IMR-90 (cell line): ENCODE data around the gene LY6G5C. TPM values are rescaled to one million over a fixed set of nuclear protein-coding genes. Genes with fewer than 3 reads are reported as not detected.

Source experiments
- ATAC-seq: fragments of 200-7000 bp; cut with Tn5 transposase; 2 replicates; pipeline ENCODE4 v1.9.1; 2020; ENCODE audit warnings: low read depth, mild to moderate bottlenecking, moderate library complexity
- BruUV-seq: library from RNA; stranded (reverse); fragments of 400-500 nt; replicated peaks from 2 replicates; lab custom pipeline; 2021; lab: Mats Ljungman, UMichigan
- CTCF ChIA-PET: fragments of 300-600 bp; formaldehyde crosslinking; extraction: SDS; loops from one replicate; lab custom pipeline; 2021; ENCODE audit warnings: antibody characterized with exemption; lab: Yijun Ruan, JAX
- POLR2A ChIA-PET: fragments of 300-600 bp; sonication (Branson Sonifier 250); formaldehyde crosslinking; loops from one replicate; lab custom pipeline; 2022; ENCODE audit warnings: antibody characterized with exemption; ENCODE audit not compliant: unreplicated experiment; lab: Charles Lee
- DNase-seq: peaks from one replicate; pipeline ENCODE4 v3.0.0; 2013
- H2AFZ ChIP-seq: replicated peaks from 2 replicates; pipeline ENCODE3; 2013; ENCODE audit warnings: low read length, mild to moderate bottlenecking; ENCODE audit not compliant: poor library complexity
- H2AK5ac ChIP-seq: 2 replicates; pipeline ENCODE4 v1.6.1; 2013; ENCODE audit warnings: low read depth, low read length, inconsistent platforms
- H2AK9ac ChIP-seq: replicated peaks from 2 replicates; pipeline ENCODE3; 2013; ENCODE audit warnings: mild to moderate bottlenecking, low read depth, low read length, moderate library complexity; ENCODE audit not compliant: poor library complexity
- H2BK120ac ChIP-seq: 2 replicates; pipeline ENCODE4 v1.6.1; 2013; ENCODE audit warnings: low read depth, low read length, inconsistent platforms
- H2BK15ac ChIP-seq: 3 replicates; pipeline ENCODE4 v1.6.1; 2013; ENCODE audit warnings: low read depth, low read length, inconsistent platforms
- H2BK20ac ChIP-seq: 2 replicates; pipeline ENCODE4 v1.6.1; 2013; ENCODE audit warnings: low read depth, mild to moderate bottlenecking, inconsistent platforms, low read length, moderate library complexity
- H2BK5ac ChIP-seq: 2 replicates; pipeline ENCODE4 v1.6.1; 2013; ENCODE audit warnings: mild to moderate bottlenecking, low read depth, low read length, inconsistent platforms; ENCODE audit not compliant: poor library complexity, severe bottlenecking
- H3K14ac ChIP-seq: replicated peaks from 2 replicates; pipeline ENCODE4 v1.6.1; 2013; ENCODE audit warnings: low read depth, low read length, inconsistent platforms
- H3K18ac ChIP-seq: 2 replicates; pipeline ENCODE4 v1.6.1; 2013; ENCODE audit warnings: low read depth, low read length, control low read depth
- H3K23ac ChIP-seq: 2 replicates; pipeline ENCODE4 v1.6.1; 2013; ENCODE audit warnings: low read depth, low read length, inconsistent platforms
- H3K27ac ChIP-seq: 2 replicates; pipeline ENCODE4 v1.5.1; 2013; ENCODE audit warnings: mild to moderate bottlenecking, control low read depth, low read length; ENCODE audit not compliant: insufficient read depth
- H3K27me3 ChIP-seq: 2 replicates; pipeline ENCODE4 v1.6.1; 2013; ENCODE audit warnings: low read length; ENCODE audit not compliant: control insufficient read depth, insufficient read depth
- H3K36me3 ChIP-seq: 2 replicates; pipeline ENCODE4 v1.6.1; 2013; ENCODE audit warnings: low read length, mixed read lengths; ENCODE audit not compliant: control insufficient read depth, insufficient read depth
- H3K4ac ChIP-seq: 2 replicates; pipeline ENCODE4 v1.6.1; 2013; ENCODE audit warnings: low read depth, low read length, inconsistent platforms
- H3K4me1 ChIP-seq: 2 replicates; pipeline ENCODE4 v1.6.1; 2013; ENCODE audit warnings: low read length, mixed read lengths; ENCODE audit not compliant: control insufficient read depth, insufficient read depth
- H3K4me2 ChIP-seq: 2 replicates; pipeline ENCODE4 v1.6.1; 2013; ENCODE audit warnings: low read depth, mild to moderate bottlenecking, control low read depth, low read length, moderate library complexity
- H3K4me3 ChIP-seq: 2 replicates; pipeline ENCODE4 v1.5.1; 2013; ENCODE audit warnings: low read depth, mild to moderate bottlenecking, control low read depth, low read length, moderate library complexity; ENCODE audit not compliant: insufficient read depth
- H3K56ac ChIP-seq: 2 replicates; pipeline ENCODE4 v1.6.1; 2013; ENCODE audit warnings: low read length, inconsistent platforms; ENCODE audit not compliant: insufficient read depth; ENCODE audit errors: extremely low read depth
- H3K79me1 ChIP-seq, 2 experiments: 2 replicates each; pipeline ENCODE4 v1.6.1; 2013; ENCODE audit warnings: low read length in 2 of 2, inconsistent platforms in 1 of 2, low read depth in 1 of 2
- H3K9ac ChIP-seq: 2 replicates; pipeline ENCODE4 v1.6.1; 2013; ENCODE audit warnings: low read depth, low read length, control low read depth
- H3K9me1 ChIP-seq: 2 replicates; pipeline ENCODE4 v1.6.1; 2013; ENCODE audit warnings: low read length, inconsistent platforms; ENCODE audit not compliant: insufficient read depth
- H3K9me3 ChIP-seq: 2 replicates; pipeline ENCODE4 v1.6.1; 2013; ENCODE audit warnings: low read length; ENCODE audit not compliant: control insufficient read depth, insufficient read depth
- H4K20me1 ChIP-seq: 2 replicates; pipeline ENCODE4 v1.6.1; 2013; ENCODE audit warnings: low read length, inconsistent platforms; ENCODE audit not compliant: insufficient read depth
- H4K5ac ChIP-seq: 2 replicates; pipeline ENCODE4 v1.6.1; 2013; ENCODE audit warnings: mild to moderate bottlenecking, low read depth, low read length, control low read depth
- H4K8ac ChIP-seq, 2 experiments: 2 replicates each; pipeline ENCODE4 v1.6.1; 2013; ENCODE audit warnings: low read depth in 2 of 2, low read length in 2 of 2, control low read depth in 1 of 2, inconsistent platforms in 1 of 2
- H4K91ac ChIP-seq: 2 replicates; pipeline ENCODE4 v1.6.1; 2013; ENCODE audit warnings: low read depth, low read length, inconsistent platforms; ENCODE audit not compliant: insufficient read depth
- BHLHE40 ChIP-seq: fragments of 150-350 bp; IDR thresholded peaks from 2 replicates; pipeline ENCODE4 v1.6.1; 2016; ENCODE audit warnings: mild to moderate bottlenecking, low read depth, low read length
- CEBPB ChIP-seq: IDR thresholded peaks from 2 replicates; pipeline ENCODE4 v1.6.1; 2012; ENCODE audit warnings: low read depth, low read length, improper control_type of control experiment
- CHD1 ChIP-seq: IDR thresholded peaks from 2 replicates; pipeline ENCODE4 v1.6.1; 2012; ENCODE audit warnings: low read depth, low read length, improper control_type of control experiment
- CTCF ChIP-seq: conservative IDR thresholded peaks from 2 replicates; pipeline ENCODE4 v1.5.1; 2012; ENCODE audit warnings: mild to moderate bottlenecking, low read depth, low read length, improper control_type of control experiment
- ELK1 ChIP-seq: fragments of 150-350 bp; IDR thresholded peaks from 2 replicates; pipeline ENCODE4 v1.6.1; 2016; ENCODE audit warnings: low read depth, mild to moderate bottlenecking, low read length, moderate library complexity, borderline replicate concordance
- FOS ChIP-seq: fragments of 150-350 bp; IDR thresholded peaks from 2 replicates; pipeline ENCODE4 v1.6.1; 2016; ENCODE audit warnings: low read depth, low read length
- MAFK ChIP-seq: IDR thresholded peaks from 2 replicates; pipeline ENCODE4 v1.6.1; 2012; ENCODE audit warnings: low read depth, low read length, improper control_type of control experiment
- MAZ ChIP-seq: IDR thresholded peaks from 2 replicates; pipeline ENCODE4 v1.6.1; 2012; ENCODE audit warnings: low read depth, mild to moderate bottlenecking, low read length, improper control_type of control experiment, moderate library complexity, borderline replicate concordance
- MXI1 ChIP-seq: IDR thresholded peaks from 2 replicates; pipeline ENCODE4 v1.6.1; 2012; ENCODE audit warnings: low read depth, mild to moderate bottlenecking, low read length, moderate library complexity, borderline replicate concordance
- NFE2L2 ChIP-seq: fragments of 150-350 bp; IDR thresholded peaks from 2 replicates; pipeline ENCODE4 v1.6.1; 2016; ENCODE audit warnings: low read depth, mild to moderate bottlenecking, low read length
- POLR2A ChIP-seq: IDR thresholded peaks from 2 replicates; pipeline ENCODE4 v1.6.1; 2012; ENCODE audit warnings: mild to moderate bottlenecking, low read depth, low read length
- RAD21 ChIP-seq: IDR thresholded peaks from 2 replicates; pipeline ENCODE4 v1.6.1; 2012; ENCODE audit warnings: low read length, improper control_type of control experiment
- RCOR1 ChIP-seq: IDR thresholded peaks from 2 replicates; pipeline ENCODE4 v1.6.1; 2012; ENCODE audit warnings: mild to moderate bottlenecking, low read length, improper control_type of control experiment; ENCODE audit not compliant: insufficient replicate concordance
- RFX5 ChIP-seq: IDR thresholded peaks from 2 replicates; pipeline ENCODE4 v1.8.0; 2012; ENCODE audit warnings: low read depth, mild to moderate bottlenecking, low read length, moderate library complexity
- SMC3 ChIP-seq: fragments of 150-350 bp; IDR thresholded peaks from 2 replicates; pipeline ENCODE4 v1.6.1; 2016; ENCODE audit warnings: low read depth, mild to moderate bottlenecking, antibody characterized with exemption, low read length, moderate library complexity
- USF2 ChIP-seq: fragments of 150-350 bp; IDR thresholded peaks from 2 replicates; pipeline ENCODE4 v1.6.1; 2017; ENCODE audit warnings: mild to moderate bottlenecking, antibody characterized with exemption, low read length, low read depth
- WGBS, 2 experiments: methylation state at CpG; one replicate each; pipeline versions ENCODE4 v1.1.5 to v1.1.7; 2013; ENCODE audit warnings: missing lambda C conversion rate in 2 of 2; ENCODE audit not compliant: insufficient read length in 1 of 2; ENCODE audit errors: extremely low coverage in 2 of 2; 5-methylcytosine and 5-hydroxymethylcytosine counted together
- dilution Hi-C: fragments of 300-500 bp; cut with HindIII; formaldehyde crosslinking; loops from one replicate; pipeline ENCODE4 v1.14.3; 2018; ENCODE audit warnings: low sequenced_read_pairs; ENCODE audit not compliant: unreplicated experiment
- in situ Hi-C: fragments of 300-500 bp; cut with MboI; formaldehyde crosslinking; loops from 3 replicates; pipeline ENCODE4 v1.14.3; 2019; ENCODE audit warnings: low sequenced_read_pairs, inconsistent platforms, mixed read lengths
- intact Hi-C: fragments of 100-400 bp; cut with micrococcal nuclease; formaldehyde crosslinking; loops from 2 replicates; pipeline ENCODE4 v1.10.0; 2022
- polyA plus RNA-seq, 3 experiments: library from polyadenylated mRNA; depleted of rRNA; stranded (reverse); fragments of >200 nt; gene quantifications; 2 replicates each; pipeline ENCODE4 v1.2.3, GENCODE V29; 2012; ENCODE audit warnings: low replicate concordance in 1 of 3
- total RNA-seq: library from RNA; depleted of rRNA; stranded (reverse); fragments of >200 nt; gene quantifications from 2 replicates; pipeline ENCODE4 v1.2.3, GENCODE V29; 2012

LY6G5C gene
- total and polyA plus RNA-seq, 2 of the 4 experiments (the other 2 are of a cell fraction), result 0.18 to 2.0 TPM

GRCh38 chr6:31686483-31686882 lies 5.6 kb upstream of the LY6G5C start:
- Histone ChIP-seq H4K20me1 (no peaks in the 10 kb centered on the region), H3K4me2 (no peak overlapping the region), H3K56ac (no peak overlapping the region), H4K91ac (no peak overlapping the region), H2BK20ac (no peak overlapping the region), H3K4me1 (peaks cover 5% of the 10 kb centered on the region; the same call in 1 of the 2 replicates), H2AK5ac (no peak overlapping the region), H3K9ac (no peak overlapping the region), H3K23ac (no peak overlapping the region), H4K8ac (no peak overlapping the region), H3K79me1 (no peaks in the 10 kb centered on the region), H2BK5ac (no peak overlapping the region), H2BK15ac (no peak overlapping the region), H2BK120ac (no peak overlapping the region), H3K14ac (no peak overlapping the region), H3K27ac (no peak overlapping the region), H3K18ac (no peak overlapping the region), H3K27me3 (no peaks in the 10 kb centered on the region), H3K4me3 (no peak overlapping the region), H3K9me3 (no peaks in the 10 kb centered on the region), H3K36me3 (peaks cover 51% of the 10 kb centered on the region), H3K9me1 (0 out of 2 replicates have a peak, but pooled peaks cover 5% of the 10 kb centered on the region), H2AFZ (no peak overlapping the region), H4K5ac (no peak overlapping the region), H3K4ac (no peak overlapping the region), H2AK9ac (no peak overlapping the region)
- TF ChIP-seq BHLHE40, result no peak
- no peak for TF ChIP-seq CEBPB
- TF ChIP-seq RAD21, result no peak
- no peak for TF ChIP-seq USF2
- TF ChIP-seq MXI1, result no peak
- no peak for TF ChIP-seq NFE2L2
- no peak for TF ChIP-seq SMC3
- TF ChIP-seq CTCF, result no peak
- no peak for TF ChIP-seq CHD1
- no peak for TF ChIP-seq MAZ
- no peak for TF ChIP-seq RCOR1
- TF ChIP-seq RFX5, result no peak
- no peak for TF ChIP-seq POLR2A
- TF ChIP-seq ELK1, result no peak
- TF ChIP-seq MAFK, result no peak
- no peak for TF ChIP-seq FOS
- ChIA-PET POLR2A (no interaction called here), CTCF (no interaction called here)
- BruUV-seq, result no TSS peak
- DNase-seq (no peak), ATAC-seq (no peak)
- in situ Hi-C loops (loop anchor here (10.0 kb wide), 2 partner anchors 148 to 258 kb away; partner anchors contain the start of gene CFB), intact Hi-C loops (no loop called here), dilution Hi-C loops (no loop called here)
- 88% methylated on average over 3 of the region's 5 CpGs; no CpG with 5 or more reads in 1 of the 2 experiments for WGBS, 2 experiments
